Mesodermal cell (in vitro differentiated cells): ENCODE data around the gene OSMR.

Experiments used
- H3K27ac ChIP-seq: 2 replicates; pipeline ENCODE4 v1.7.0; 2013; ENCODE audit warnings: mild to moderate bottlenecking, low read depth, low read length, moderate library complexity; ENCODE audit not compliant: severe bottlenecking
- H3K36me3 ChIP-seq: 2 replicates; pipeline ENCODE4 v1.7.1; 2013; ENCODE audit warnings: mild to moderate bottlenecking, low read length, moderate library complexity; ENCODE audit not compliant: control insufficient read depth, insufficient read depth
- H3K4me1 ChIP-seq: one replicate; pipeline ENCODE4 v1.7.1; 2013; ENCODE audit warnings: mild to moderate bottlenecking, low read length; ENCODE audit not compliant: insufficient read depth, control insufficient read depth, poor library complexity, severe bottlenecking
- H3K4me3 ChIP-seq: 2 replicates; pipeline ENCODE4 v1.7.0; 2013; ENCODE audit warnings: low read length, control low read depth, mild to moderate bottlenecking; ENCODE audit not compliant: insufficient read depth, poor library complexity, severe bottlenecking; ENCODE audit errors: extremely low read depth
- H3K9me3 ChIP-seq: 2 replicates; pipeline ENCODE4 v1.7.1; 2013; ENCODE audit warnings: mild to moderate bottlenecking, low read length, moderate library complexity; ENCODE audit not compliant: control insufficient read depth
- WGBS, 2 experiments: methylation state at CpG; one replicate each; pipeline ENCODE4 v1.1.5; 2013; ENCODE audit warnings: missing lambda C conversion rate in 2 of 2; ENCODE audit not compliant: insufficient coverage in 2 of 2; 5-methylcytosine and 5-hydroxymethylcytosine counted together

The OSMR gene

GRCh38 chr5:38896760-38897159, 50.9 kb downstream of the OSMR start:
- H3K4me3 ChIP-seq, result no peak overlapping the region
- no peaks in the 10 kb centered on the region for H3K36me3 ChIP-seq
- no peak overlapping the region for H3K27ac ChIP-seq
- H3K9me3 ChIP-seq, result peaks cover 6% of the 10 kb centered on the region
- 100% methylated on average over 2 of the region's 3 CpGs; no CpG with 5 or more reads in 1 of the 2 experiments for WGBS, 2 experiments
- no peaks in the 10 kb centered on the region for H3K4me1 ChIP-seq

- Histone ChIP-seq H3K36me3 (no peaks in the 10 kb centered on the region), H3K4me1 (no peaks in the 10 kb centered on the region), H3K9me3 (peaks cover 6% of the 10 kb centered on the region), H3K4me3 (no peak overlapping the region), H3K27ac (no peak overlapping the region)
- WGBS, 2 experiments, result 83 to 90% methylated on average over 4 of the region's 5 CpGs
Observed at GRCh38 chr5:38899936-38900335, 54.1 kb downstream of the OSMR start.

GRCh38 chr5:38905516-38905915, 59.7 kb downstream of the OSMR start:
- no peak overlapping the region for H3K27ac ChIP-seq
- H3K4me1 ChIP-seq, result no peaks in the 10 kb centered on the region
- H3K4me3 ChIP-seq, result no peak overlapping the region
- WGBS, 2 experiments, result 83 to 95% methylated on average over 2 to 4 of the region's 4 CpGs
- H3K9me3 ChIP-seq, result no peaks in the 10 kb centered on the region
- H3K36me3 ChIP-seq, result no peaks in the 10 kb centered on the region

- H3K36me3 ChIP-seq, result no peaks in the 10 kb centered on the region
- no peaks in the 10 kb centered on the region for H3K4me1 ChIP-seq
- no peak overlapping the region for H3K27ac ChIP-seq
- H3K9me3 ChIP-seq, result no peaks in the 10 kb centered on the region
- no peak overlapping the region for H3K4me3 ChIP-seq
Observed at GRCh38 chr5:38906503-38906902, 60.7 kb downstream of the OSMR start.

GRCh38 chr5:38911933-38912332, 66.1 kb downstream of the OSMR start:
- Histone ChIP-seq H3K36me3 (no peaks in the 10 kb centered on the region), H3K9me3 (no peaks in the 10 kb centered on the region), H3K27ac (no peak overlapping the region), H3K4me3 (no peak overlapping the region), H3K4me1 (no peaks in the 10 kb centered on the region)
- whole genome bisulfite sequencing, 2 experiments, result 94 to 100% methylated on average over 1 to 2 of the region's 3 CpGs

GRCh38 chr5:38913714-38914113, 67.9 kb downstream of the OSMR start:
- Histone ChIP-seq H3K4me3 (no peak overlapping the region), H3K9me3 (no peaks in the 10 kb centered on the region), H3K36me3 (no peaks in the 10 kb centered on the region), H3K27ac (no peak overlapping the region), H3K4me1 (no peaks in the 10 kb centered on the region)
- 86% methylated on average over 1 of the region's 2 CpGs; no CpG with 5 or more reads in 1 of the 2 experiments for WGBS, 2 experiments

GRCh38 chr5:38916802-38917201, 71.0 kb downstream of the OSMR start:
- Histone ChIP-seq H3K4me1 (no peaks in the 10 kb centered on the region), H3K4me3 (no peak overlapping the region), H3K9me3 (no peaks in the 10 kb centered on the region), H3K36me3 (no peaks in the 10 kb centered on the region), H3K27ac (no peak overlapping the region)
- WGBS, 2 experiments, result 68 to 75% methylated on average over 7 of the region's 7 CpGs

- Histone ChIP-seq H3K9me3 (no peaks in the 10 kb centered on the region), H3K36me3 (no peaks in the 10 kb centered on the region), H3K4me1 (peaks cover 26% of the 10 kb centered on the region), H3K4me3 (no peak overlapping the region), H3K27ac (no peak overlapping the region)
- WGBS, 2 experiments, result no CpG with 5 or more reads among the region's 1 CpG
Observed at GRCh38 chr5:38921174-38921573, 75.4 kb downstream of the OSMR start.

- Histone ChIP-seq H3K4me3 (no peak overlapping the region), H3K36me3 (no peaks in the 10 kb centered on the region), H3K27ac (no peak overlapping the region), H3K9me3 (no peaks in the 10 kb centered on the region), H3K4me1 (peaks cover 26% of the 10 kb centered on the region)
- 0% methylated on average over 1 of the region's 1 CpG for WGBS, 2 experiments
Observed at GRCh38 chr5:38922199-38922598, 76.4 kb downstream of the OSMR start.

- no peaks in the 10 kb centered on the region for H3K9me3 ChIP-seq
Observed at GRCh38 chr5:38923661-38924451, 78.0 kb downstream of the OSMR start.

GRCh38 chr5:38925154-38925925, 79.5 kb downstream of the OSMR start:
- H3K36me3 ChIP-seq, result no peaks in the 10 kb centered on the region
- H3K4me3 ChIP-seq, result no peak overlapping the region
- H3K9me3 ChIP-seq, result no peaks in the 10 kb centered on the region
- peaks cover 26% of the 10 kb centered on the region for H3K4me1 ChIP-seq
- H3K27ac ChIP-seq, result peak overlapping the region; percentile 90
- WGBS, 2 experiments, result 88 to 92% methylated on average over 1 to 5 of the region's 6 CpGs

More at GRCh38 chr5:38923661-38924451, 78.0 kb downstream of the OSMR start:
- H3K27ac ChIP-seq, result no peak overlapping the region
- no peak overlapping the region for H3K4me3 ChIP-seq
- whole genome bisulfite sequencing, 2 experiments, result 73 to 79% methylated on average over 2 of the region's 3 CpGs
- no peaks in the 10 kb centered on the region for H3K36me3 ChIP-seq
- peaks cover 26% of the 10 kb centered on the region for H3K4me1 ChIP-seq
